ENCODE measurements around the gene HHAT.
"Not testable (repeated sequence)": the region's sequence is repeated elsewhere in the genome, so short reads cannot be mapped to it uniquely, and the experiment has no call there.

The HHAT gene

GRCh38 chr1:210650403-210650802 is 321.7 kb downstream of the HHAT start:
- DNase-seq (ENCODE audit: low read depth), result no peak

GRCh38 chr1:210652329-210652954 is 323.7 kb downstream of the HHAT start:
- DNase-seq (ENCODE audit: low read depth), result no peak

GRCh38 chr1:210653771-210654170 is 325.1 kb downstream of the HHAT start:
- no peak for DNase-seq (ENCODE audit: low read depth)

- DNase-seq (ENCODE audit: low read depth), result no peak
These were observed 325.7 kb downstream of the HHAT start for GRCh38 chr1:210654176-210654981.

DNA sequence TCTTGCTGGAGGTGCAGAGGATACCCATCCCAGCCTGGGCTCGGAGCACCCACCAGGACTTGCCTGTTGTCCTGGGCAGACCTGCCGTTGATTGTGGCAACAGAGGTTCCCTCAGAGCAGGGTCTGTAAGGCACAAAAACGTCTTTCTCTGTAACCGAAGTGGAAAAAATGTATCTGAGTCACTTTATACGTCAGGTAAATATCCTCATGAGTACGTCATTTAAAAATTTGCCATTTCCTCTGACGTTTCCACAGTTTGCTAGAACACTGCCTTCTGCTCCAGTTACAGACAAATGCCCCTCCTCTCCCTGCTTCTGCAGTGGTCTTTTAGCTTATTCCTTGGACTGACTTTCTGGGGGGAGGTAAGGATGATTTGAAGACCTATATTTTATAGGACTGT is 326.8 kb downstream of the HHAT start:
- DNase-seq (ENCODE audit: low read depth), result no peak

GRCh38 chr1:210657806-210658205 is 329.1 kb downstream of the HHAT start:
- DNase-seq (ENCODE audit: low read depth), result no peak

GRCh38 chr1:210661520-210661919 is 332.8 kb downstream of the HHAT start:
- not testable (repeated sequence) for DNase-seq (ENCODE audit: low read depth)

DNA sequence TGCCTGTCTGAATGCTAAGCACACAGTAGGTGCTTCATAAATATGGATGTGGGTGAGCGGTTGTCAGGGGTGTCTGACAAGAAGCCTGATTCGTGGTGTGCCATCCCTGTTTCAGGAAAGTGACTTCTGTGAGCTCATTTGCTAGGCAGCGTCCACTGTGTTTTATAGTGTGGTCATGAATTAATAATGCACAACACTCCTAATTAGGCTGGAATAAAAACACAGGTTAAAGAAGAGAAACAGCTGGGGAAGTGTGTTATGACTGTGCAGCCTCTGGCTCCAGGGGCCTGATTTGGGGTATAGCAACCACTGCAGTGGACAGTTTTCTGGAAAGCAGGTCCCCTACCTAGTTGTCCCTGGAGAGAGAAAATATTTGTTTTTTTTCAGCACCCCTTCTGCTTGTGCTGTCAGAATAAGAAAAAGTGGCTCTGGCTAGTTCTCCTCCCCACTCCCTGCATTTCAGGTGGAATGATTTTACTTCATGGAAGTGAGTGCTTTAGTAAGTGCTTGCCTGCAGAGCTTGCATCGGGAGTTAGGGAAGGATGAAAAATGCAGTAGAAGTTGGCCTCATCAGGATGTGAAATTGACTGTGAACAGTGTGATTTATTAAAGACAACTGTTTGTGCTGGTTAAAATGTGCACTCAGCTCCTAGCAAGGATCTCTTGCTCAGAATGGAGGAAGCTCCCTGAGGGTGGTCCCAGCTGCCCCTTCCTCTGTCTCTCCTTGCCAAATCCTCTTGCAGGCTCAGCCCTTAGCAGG is 333.8 kb downstream of the HHAT start:
- DNase-seq (ENCODE audit: low read depth), result no peak

- no peak for DNase-seq (ENCODE audit: low read depth)
These were observed 335.2 kb downstream of the HHAT start for GRCh38 chr1:210663730-210664573.

DNA sequence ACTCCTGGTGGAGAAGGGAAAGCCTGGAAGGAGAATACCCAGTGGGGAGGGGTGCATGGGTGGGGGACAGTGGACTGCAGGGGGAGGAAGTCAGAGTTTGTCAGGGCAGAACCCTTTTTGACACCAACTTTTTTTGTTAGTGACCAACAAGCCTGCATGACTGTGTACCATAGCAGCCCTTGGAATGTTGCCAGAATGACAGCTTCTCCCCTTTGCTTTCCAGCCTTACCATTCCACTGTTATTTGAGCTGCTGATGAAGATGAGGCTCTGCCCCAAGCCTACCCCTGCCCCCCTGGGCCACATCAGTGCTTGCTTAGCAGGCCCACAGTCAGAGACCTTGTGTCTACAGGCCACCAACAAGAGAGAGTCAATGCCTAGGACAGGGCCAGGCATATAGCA is 341.2 kb downstream of the HHAT start:
- no peak for DNase-seq (ENCODE audit: low read depth)

GRCh38 chr1:210674151-210674550 is 345.4 kb downstream of the HHAT start:
- DNase-seq (ENCODE audit: low read depth), result no peak

DNA sequence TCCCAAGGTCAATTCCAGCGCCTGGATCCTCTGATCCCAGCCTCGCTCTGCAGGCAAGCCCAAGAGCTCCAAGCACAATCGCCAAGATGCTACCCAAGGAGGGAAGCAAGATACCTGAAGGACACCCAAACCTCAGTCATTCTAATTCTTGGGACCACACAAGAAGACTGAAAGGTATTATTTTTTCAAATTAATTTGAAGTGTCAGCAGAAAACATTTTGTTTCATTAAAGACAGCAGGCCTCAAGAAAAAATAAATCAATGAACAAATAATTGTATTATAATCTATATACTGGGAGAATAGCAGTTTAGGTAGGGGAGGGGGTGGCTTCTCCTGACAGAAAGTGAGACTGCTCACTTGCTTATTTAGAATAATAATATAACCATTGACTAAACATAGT is 347.8 kb downstream of the HHAT start:
- DNase-seq (ENCODE audit: low read depth), result no peak

DNA sequence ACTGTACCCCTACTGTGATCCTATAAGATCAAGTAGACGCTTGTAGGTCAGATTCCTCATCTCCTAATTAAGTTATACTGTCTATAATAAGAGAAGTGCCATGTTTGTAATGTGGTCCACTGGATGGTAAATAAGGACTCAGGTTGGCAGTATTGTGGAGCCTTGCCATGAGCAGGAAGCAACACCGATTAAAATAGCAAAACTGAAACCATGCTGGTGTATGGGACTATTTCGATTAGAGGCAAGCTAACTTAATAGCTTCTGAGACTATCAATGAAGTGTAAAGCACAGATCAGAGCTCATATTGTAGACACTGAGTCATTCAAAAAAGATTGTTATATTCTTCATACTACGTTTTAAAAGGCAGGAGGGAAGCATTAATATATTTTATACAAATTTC is 348.8 kb downstream of the HHAT start:
- no peak for DNase-seq (ENCODE audit: low read depth)

GRCh38 chr1:210678306-210678705 is 349.6 kb downstream of the HHAT start:
- DNase-seq (ENCODE audit: low read depth), result no peak

GRCh38 chr1:210681158-210681557 is 352.5 kb downstream of the HHAT start:
- DNase-seq (ENCODE audit: low read depth), result no peak

- no peak for DNase-seq (ENCODE audit: low read depth)
These were observed 354.8 kb downstream of the HHAT start for GRCh38 chr1:210683403-210684047.

DNA sequence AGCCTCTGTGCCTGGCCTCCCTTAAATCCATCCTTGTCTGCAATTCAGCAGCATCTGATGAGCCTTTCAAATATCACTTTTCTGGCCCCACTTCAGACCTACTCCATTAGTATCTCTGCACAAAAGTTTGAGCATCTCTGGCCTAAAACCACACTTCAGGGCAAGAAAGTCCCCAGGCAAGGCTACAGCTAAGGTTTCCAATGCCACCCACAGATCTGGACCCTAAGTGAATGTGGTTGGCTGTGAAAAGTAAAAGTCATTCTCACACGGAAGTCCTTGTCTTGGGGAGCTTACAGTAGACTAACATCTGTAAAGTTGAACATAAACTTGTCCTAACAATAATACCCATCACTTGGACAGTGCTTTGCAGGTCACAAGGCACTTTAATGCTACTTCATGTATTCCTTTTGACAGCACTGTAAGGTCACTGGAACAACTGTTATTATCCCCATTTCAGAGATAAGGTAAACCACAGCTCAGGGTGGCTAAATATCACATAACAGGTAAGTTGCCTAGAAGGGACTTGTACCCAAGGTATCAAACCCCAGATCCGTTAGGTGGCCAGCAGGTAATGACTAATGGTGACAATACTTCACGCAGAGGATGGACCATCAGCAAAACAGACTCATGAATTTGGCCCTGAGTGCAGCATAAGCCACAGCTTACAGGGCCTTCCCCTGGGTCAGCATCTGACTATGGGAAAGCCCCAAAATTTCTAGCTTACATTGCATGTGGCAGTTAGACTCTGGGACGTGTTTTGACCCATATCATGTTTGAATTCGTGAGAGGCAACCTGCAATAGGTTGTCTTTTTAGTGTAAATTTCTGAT is 356.0 kb downstream of the HHAT start:
- no peak for DNase-seq (ENCODE audit: low read depth)

GRCh38 chr1:210685295-210685650 is 356.6 kb downstream of the HHAT start:
- DNase-seq (ENCODE audit: low read depth), result no peak

- DNase-seq (ENCODE audit: low read depth), result no peak
These were observed 358.1 kb downstream of the HHAT start for GRCh38 chr1:210686841-210687240.

- peak; percentile 1 for DNase-seq (ENCODE audit: low read depth)
These were observed 359.0 kb downstream of the HHAT start for GRCh38 chr1:210687582-210688279.

Measured in iris pigment epithelial cell (primary cell).